ENCODE results near the gene TYW5.
A peak's percentile ranks its signal among the peaks of the same experiment; 100 is the strongest.
"Not testable (repeated sequence)": the region's sequence is repeated elsewhere in the genome, so short reads cannot be mapped to it uniquely, and the experiment has no call there.

Gene TYW5

DNA sequence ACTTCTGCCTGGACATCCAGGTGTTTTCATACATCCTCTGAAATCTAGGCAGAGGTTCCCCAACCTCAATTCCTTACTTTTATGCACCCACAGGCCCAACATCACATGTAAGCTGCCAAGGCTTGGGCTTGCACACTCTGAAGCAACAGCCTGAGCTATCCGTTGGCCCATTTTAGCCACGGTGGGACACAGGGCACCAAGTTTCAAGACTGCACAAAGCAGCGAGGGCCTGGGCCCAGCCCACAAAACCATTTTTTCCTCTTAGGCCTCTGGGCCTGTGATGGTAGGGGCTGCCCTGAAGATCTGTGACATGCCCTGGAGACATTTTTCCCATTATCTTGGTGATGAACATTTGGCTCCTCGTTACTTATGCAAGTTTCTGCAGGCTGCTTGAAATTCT lies 38.3 kb downstream of the TYW5 start:
- DNase-seq (ENCODE audit: low spot score): no peak

GRCh38 chr2:199914372-199914958 lies 40.8 kb downstream of the TYW5 start:
- DNase-seq (ENCODE audit: low spot score): no peak

DNA sequence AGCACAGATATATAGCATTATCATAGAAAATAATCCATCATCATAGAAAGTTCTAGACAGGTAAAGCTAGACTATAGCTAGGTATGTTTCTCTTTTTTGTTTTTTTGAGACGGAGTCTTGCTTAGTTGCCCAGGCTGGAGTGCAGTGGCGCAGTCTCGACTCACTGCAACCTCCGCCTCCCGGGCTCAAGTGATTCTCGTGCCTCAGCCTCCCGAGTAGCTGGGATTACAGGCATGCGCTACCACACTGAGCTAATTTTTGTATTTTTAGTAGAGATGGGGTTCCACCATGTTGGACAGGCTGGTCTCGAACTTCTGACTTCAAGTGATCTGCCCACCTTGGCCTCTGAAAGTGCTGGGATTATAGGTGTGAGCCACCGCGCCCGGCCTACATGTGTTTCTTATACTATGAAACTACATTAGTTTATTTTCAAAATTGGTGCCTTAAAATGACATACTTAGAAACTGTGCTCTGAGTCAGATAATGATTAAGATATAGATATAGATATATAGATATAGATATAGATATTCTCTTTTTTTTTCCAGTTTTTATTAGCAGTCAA lies 42.7 kb downstream of the TYW5 start:
- DNase-seq (ENCODE audit: low spot score): not testable (repeated sequence)

DNA sequence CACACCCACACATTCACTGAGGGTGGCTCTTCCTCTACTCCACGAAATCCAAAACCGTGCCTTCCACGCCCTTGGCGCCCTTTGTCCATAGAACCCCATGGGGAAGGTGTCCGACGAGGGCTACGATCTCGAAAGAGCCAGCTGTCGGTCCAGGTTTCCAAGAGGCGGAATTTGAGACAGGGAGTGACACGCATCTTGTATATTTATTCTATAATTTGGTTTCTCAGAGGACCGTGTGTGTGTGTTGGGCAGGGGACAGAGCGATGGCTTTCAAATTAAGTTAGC lies 43.5 kb downstream of the TYW5 start:
- no peak for DNase-seq (ENCODE audit: low spot score)

DNA sequence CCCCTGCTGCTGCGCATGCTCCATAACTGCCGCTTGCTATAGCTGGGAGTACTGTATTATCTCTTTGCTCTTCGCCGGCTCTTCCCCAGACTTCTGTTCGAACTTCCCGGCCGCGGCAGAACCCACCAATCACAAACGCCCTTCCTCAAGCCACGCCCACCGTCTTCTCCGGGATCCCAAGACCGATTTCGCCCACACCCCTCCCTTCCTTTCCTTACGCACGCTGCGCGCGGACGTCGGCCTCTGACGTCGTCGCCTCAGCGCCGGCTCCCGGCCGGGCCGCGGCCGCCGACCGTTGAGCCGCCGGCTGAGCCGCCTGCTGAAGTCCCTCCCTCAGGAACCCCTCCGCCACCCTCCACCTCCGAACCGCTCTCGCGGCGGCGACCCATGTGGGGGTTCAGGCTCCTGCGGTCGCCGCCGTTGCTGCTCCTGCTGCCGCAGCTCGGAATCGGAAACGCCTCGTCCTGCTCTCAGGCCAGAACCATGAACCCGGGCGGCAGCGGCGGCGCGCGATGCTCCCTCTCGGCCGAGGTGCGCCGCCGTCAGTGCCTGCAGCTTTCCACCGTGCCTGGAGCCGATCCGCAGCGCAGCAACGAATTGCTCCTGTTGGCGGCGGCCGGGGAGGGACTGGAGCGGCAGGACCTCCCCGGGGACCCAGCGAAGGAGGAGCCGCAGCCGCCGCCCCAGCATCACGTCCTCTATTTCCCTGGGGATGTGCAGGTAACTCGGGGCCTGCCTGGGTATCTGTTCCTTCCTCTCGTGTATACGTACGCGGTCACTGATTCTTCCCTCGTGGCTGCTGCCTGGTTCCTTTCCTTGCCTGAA lies 44.0 kb downstream of the TYW5 start, which contains the start of gene C2orf69:
TSS of gene C2orf69 (plus strand) at position 242 of the 825 bp plus-strand sequence. CDS start at position 388, 146 bp downstream.
- DNase-seq (ENCODE audit: low spot score): peak; percentile 96

- DNase-seq (ENCODE audit: low spot score): no peak
Observed at GRCh38 chr2:199910338-199911051, 44.8 kb downstream of the TYW5 start.

DNA sequence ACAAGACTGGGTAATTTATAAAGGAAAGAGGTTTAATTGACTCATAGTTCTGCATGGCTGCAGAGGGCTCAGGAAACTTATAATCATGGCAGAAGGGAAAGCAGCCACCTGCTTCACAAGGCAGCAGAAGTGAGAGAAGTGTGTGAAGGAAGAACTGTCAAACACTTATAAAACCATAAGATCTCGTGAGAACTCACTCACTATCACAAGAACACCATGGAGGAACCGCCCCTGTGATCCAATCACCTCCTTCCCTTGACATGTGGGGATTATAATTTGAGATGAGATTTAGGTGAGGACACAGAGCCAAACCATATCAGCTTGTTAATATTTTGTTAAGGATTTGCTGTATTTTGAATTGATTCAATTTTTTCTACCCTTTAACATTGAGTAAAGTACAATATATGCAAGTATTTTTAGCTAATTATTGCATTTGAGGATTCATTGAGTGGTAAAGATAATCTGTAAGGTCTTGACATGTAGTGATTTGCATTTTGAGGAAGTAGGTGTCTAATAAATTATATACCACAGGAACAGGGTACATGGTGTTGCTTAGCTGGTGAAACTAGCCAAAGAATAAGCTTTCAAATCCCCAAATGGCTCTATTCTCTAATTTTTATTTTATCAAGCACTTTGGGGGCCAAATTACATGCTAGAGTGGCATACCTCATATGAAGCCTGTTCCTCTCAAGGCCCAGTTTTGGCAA lies 48.1 kb downstream of the TYW5 start:
- DNase-seq (ENCODE audit: low spot score): peak; percentile 40

DNA sequence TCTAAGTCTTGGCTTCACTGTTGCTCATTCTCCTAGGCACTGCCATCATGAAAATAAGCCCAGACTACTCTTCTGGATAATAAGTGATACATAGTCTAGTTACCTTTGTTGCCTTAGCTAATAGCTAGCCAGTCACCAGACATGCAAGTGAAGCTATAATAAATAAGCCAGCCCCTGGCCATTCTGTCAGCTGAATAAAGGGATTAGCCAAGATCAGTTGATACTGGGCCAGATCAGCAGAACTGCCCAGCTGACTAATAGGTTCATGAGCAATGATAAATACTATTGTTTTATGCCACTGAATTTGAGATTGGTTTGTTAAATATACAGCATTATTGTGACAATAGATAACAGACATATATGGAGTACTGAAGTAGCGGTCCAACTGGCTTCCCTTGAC lies 52.2 kb downstream of the TYW5 start:
- DNase-seq (ENCODE audit: low spot score): no peak

DNA sequence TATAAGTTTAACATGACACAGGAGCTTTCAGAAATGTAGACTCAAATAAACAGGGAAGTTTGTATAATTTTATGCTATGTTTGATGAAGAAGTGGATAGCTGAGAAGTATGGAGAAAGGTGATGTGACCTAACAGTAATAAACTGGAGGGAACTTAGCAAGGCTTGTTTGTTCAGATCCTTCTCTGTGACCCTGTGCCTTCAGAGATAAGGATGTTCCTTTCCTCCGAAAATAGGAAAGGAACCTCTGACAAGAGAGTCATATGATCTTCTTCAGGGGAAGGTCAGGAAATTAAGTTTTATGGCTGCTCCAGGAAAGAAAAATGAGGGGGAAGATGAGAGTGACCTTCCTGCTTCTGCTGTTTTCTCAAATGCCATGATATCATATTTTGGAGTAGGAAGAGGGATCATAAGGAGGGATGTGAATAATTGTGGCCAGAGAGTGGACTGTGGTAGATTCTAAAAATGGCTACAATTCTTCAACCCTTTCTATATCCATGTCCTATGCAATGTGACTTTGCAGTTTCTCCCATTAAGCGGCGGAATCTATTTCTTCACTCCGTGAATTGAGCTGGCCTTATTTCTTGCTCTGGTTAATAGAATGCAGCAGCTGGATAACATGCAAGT lies 52.7 kb downstream of the TYW5 start:
- DNase-seq (ENCODE audit: low spot score): no peak

DNA sequence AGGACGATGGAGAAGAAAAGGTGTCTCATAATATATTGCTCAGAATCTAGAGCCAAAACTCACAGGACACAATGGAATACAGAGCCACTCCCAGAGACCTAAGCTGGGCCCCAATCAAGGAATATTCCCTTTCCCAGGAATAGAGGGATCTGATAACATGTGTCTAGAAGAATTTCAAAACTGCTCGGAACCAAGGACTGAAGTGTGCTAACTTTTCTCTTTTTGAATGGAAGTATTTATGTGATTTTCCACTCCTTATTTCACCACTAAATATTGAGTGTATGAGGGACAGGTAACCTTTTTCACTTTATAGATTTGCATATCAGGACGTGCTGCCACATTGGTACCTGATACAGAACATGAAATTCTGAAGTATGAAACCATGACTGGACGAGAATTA lies 53.3 kb downstream of the TYW5 start:
- DNase-seq (ENCODE audit: low spot score): no peak

DNA sequence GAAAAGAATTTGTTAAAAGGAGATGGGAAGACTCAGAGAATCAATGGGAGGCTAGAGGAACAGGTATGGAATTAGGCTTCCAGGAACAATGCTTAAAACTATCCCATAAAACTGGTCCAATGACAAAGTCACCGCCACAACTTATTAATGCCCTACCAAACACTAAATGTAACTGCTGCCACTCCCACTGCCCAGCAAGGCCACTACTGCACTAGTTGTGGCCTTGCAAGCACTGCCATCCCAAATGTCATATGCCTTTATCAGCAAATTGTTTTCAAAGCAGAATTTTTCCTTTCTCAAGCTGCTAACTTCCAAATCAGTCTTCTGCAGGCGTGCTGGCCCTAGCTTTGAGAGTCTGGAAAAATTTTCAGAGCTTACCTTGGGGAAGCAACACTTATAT lies 58.7 kb downstream of the TYW5 start:
- no peak for DNase-seq (ENCODE audit: low spot score)

GRCh38 chr2:199895406-199895805 lies 59.9 kb downstream of the TYW5 start:
- DNase-seq (ENCODE audit: low spot score): no peak

GRCh38 chr2:199883474-199884212 lies 71.6 kb downstream of the TYW5 start:
- DNase-seq (ENCODE audit: low spot score): no peak

GRCh38 chr2:199882667-199883066 lies 72.6 kb downstream of the TYW5 start:
- DNase-seq (ENCODE audit: low spot score): no peak

Data from NAMALWA (cell line).